Omental fat pad (tissue), 4 donors: ENCODE data around the gene KLHL29. TPM values are rescaled to one million over a fixed set of nuclear protein-coding genes. Genes with fewer than 3 reads are reported as not detected.
A peak's percentile ranks its signal among the peaks of the same experiment; 100 is the strongest.
"Not testable (repeated sequence)": the region's sequence is repeated elsewhere in the genome, so short reads cannot be mapped to it uniquely, and the experiment has no call there.

Source experiments
- ATAC-seq: fragments of 150-250 bp; one replicate; pipeline ENCODE4 v1.9.1; 2016; ENCODE audit warnings: mild to moderate bottlenecking, moderate library complexity; ENCODE audit not compliant: low FRiP score
- DNase-seq: peaks from one replicate; pipeline ENCODE4 v3.0.0-alpha.2; 2019; ENCODE audit warnings: low spot score
- total RNA-seq, 4 donors: library from RNA; depleted of rRNA; stranded (reverse); fragments of >200 nt; gene quantifications; one replicate each; pipeline ENCODE4 v1.1.0, GENCODE V29; 2016
- TF ChIP-seq, protein P1 (sequence below), 3 donors: fragments of 450-650 bp; IDR thresholded peaks; one replicate each; pipeline ENCODE4 v1.5.1; 2016 to 2017; ENCODE audit warnings: antibody characterized with exemption in 3 of 3, mild to moderate bottlenecking in 3 of 3, moderate library complexity in 2 of 3

KLHL29 gene
- total RNA-seq: 10 to 100 TPM in 2 of 4 donors, 1 to 10 TPM in 2; 4.0 to 19.5 (median 12.7) TPM

DNA sequence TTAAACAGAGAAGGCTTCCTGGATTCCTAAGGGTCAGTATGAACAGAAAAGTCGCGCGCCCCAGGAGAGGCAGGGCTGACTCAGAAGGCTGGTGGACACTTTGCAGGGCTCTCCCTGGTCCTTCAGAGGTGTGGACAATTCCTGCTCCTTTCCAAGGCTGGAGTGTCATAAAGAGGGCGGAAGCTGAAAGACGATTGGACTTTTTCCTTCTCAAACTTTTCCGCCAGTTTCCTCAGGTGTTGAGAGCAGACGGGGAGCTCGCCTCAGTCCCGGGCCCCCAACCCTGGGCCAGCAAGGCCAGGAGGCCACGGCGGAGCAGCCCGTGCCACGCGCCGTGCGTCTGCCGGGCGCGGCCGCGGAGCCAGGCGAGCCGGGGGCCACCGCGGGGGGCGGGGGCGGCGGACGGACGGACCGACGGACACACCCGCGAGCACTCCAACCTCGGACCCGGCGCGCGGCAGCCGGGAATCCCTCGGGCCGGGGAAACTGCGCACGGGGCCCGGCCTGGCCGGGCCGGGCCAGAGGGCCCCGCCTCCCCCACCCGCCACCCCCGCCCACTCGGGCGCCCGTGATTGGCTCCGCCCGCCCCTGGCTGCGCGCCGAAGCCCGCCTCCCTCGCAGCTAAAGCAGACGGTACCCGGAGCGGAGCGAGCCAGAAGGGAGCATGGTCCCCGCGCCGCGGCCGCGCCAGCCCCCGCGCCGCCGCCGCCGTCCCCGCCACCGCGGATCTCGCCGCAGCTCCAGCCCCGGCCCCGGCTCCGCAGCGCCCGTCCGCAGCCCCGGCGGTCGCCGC lies at the start of gene KLHL29:
KLHL29 (plus strand) TSS at position 629 of the 793 bp plus-strand sequence. CDS start 177,018 bp downstream, outside the sequence.
- peak; percentile 59 for DNase-seq
- ATAC-seq: peak; percentile 84
- TF ChIP-seq, protein P1, sequence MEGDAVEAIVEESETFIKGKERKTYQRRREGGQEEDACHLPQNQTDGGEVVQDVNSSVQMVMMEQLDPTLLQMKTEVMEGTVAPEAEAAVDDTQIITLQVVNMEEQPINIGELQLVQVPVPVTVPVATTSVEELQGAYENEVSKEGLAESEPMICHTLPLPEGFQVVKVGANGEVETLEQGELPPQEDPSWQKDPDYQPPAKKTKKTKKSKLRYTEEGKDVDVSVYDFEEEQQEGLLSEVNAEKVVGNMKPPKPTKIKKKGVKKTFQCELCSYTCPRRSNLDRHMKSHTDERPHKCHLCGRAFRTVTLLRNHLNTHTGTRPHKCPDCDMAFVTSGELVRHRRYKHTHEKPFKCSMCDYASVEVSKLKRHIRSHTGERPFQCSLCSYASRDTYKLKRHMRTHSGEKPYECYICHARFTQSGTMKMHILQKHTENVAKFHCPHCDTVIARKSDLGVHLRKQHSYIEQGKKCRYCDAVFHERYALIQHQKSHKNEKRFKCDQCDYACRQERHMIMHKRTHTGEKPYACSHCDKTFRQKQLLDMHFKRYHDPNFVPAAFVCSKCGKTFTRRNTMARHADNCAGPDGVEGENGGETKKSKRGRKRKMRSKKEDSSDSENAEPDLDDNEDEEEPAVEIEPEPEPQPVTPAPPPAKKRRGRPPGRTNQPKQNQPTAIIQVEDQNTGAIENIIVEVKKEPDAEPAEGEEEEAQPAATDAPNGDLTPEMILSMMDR (IDR thresholded peaks at IDR 0.05): no peak

DNA sequence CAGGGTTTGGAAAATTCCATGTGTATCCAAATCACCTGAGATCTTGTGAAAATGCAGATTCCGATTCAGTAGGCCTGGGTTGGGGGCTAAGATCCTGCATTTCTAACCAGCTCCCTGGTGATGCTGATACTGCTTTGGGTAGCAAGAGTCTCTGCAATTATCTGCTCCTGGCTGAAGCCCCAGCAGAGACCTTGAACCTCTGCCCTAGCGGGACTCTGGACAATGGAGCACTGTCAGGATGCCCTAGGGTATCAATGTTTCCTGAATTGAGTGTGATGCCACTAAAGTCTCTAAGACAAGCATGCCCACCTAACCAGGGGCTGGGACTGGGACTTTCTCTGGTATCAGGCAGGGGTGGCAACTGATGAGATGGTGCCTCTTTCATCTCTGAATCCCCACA lies 49.4 kb upstream of the KLHL29 start:
- no peak for DNase-seq
- TF ChIP-seq, protein P1 (IDR thresholded peaks at IDR 0.05): no peak
- ATAC-seq: no peak

DNA sequence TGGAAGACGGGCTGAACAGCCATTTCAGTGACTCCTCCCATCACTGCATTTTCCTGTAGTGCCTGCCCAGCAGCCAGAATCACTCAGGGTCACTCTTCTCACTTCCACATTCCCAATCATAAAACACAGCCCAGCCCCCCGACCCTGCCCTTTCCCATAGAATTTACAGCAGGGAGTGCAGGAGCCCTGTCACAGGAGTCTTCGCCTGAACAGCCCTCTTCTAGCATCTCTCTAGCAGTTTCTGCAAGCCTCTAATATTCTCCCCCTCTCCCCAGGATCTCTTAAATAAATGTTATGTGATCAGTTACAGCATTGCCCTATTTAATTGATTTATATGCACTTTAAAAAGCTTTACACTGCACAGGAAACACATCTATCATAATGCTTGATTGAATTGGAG lies 42.9 kb upstream of the KLHL29 start:
- DNase-seq: no peak
- ATAC-seq: no peak
- TF ChIP-seq, protein P1 (IDR thresholded peaks at IDR 0.05): no peak

DNA sequence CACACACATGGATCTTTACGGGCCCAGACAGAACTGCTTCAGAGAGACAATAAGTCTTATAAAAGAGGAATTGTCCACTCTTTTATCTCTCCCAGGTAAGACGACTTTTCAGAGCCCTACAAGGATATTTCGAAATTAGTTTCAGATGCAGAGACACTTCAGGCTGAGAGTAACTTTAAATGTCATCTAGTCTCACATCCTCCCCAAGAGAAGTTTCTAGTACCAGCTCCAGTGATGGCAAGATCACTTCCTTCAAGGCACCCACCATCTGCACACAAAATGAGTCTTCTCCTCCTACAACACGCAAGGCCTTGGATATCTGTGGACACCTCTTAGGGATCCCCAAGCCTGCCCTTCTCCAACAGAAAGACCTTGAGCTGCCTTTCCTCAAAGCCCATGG lies 39.0 kb upstream of the KLHL29 start:
- TF ChIP-seq, protein P1 (IDR thresholded peaks at IDR 0.05): no peak
- DNase-seq (no peak), ATAC-seq (no peak)

- ATAC-seq (no peak), DNase-seq (no peak)
- TF ChIP-seq, protein P1 (IDR thresholded peaks at IDR 0.05): no peak
Measured at GRCh38 chr2:23346781-23347180, 38.2 kb upstream of the KLHL29 start.

DNA sequence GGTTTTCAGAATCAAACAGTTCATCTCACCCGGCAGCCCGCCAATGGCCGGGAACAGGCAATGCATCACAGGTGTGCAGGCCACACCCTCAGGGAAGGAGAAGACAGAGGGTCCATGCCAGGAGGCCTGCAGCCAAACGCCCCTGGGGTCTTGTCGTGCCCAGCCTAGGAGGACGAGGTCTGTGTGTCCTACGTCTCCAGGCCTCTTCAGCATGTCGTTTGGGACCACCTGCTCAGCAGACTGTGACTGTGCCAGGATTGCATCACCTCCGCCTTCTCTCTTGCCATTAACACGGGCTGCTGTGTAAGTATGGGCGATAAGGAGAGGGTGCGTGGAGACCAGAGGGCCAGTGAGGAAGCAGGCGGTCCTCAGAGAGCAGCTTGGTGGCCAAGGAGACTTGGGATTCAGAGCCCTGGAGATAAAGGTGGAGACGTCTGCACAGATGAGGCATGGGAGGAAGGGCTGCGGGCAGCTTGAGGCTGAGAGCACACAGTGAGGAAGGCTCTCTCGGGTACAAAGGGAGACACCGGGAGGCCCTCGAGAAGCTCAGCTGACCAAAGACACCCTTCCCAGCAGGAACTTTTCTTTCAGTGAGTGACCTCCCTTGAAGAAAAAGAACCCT lies 37.4 kb upstream of the KLHL29 start:
- TF ChIP-seq, protein P1 (IDR thresholded peaks at IDR 0.05): no peak
- ATAC-seq: no peak
- no peak for DNase-seq

- ATAC-seq: not testable (repeated sequence)
Measured at GRCh38 chr2:23348093-23348481, 36.9 kb upstream of the KLHL29 start.

More at GRCh38 chr2:23348093-23348481, 36.9 kb upstream of the KLHL29 start:
- DNase-seq: not testable (repeated sequence)
